A549 (cell line): Measurements from ENCODE around the gene POLE. TPM values are rescaled to one million over a fixed set of nuclear protein-coding genes. Genes with fewer than 3 reads are reported as not detected.

Source experiments
- ATAC-seq, 2 experiments: fragments of 200-7000 bp in 1 of 2; fragments of >200 bp in 1 of 2; cut with Nextera tagmentation in 1 of 2; cut with Tn5 transposase in 1 of 2; 3 replicates each; pipeline versions ENCODE4 v1.8.0 to v1.9.1; 2018 to 2020; ENCODE audit warnings: mild to moderate bottlenecking in 1 of 2, moderate library complexity in 1 of 2
- CTCF ChIA-PET: fragments of 300-600 bp; sonication (Branson Sonifier 250); formaldehyde crosslinking; extraction: SDS; loops from one replicate; lab custom pipeline; 2021; ENCODE audit warnings: antibody characterized with exemption, inconsistent platforms; lab: Yijun Ruan, JAX
- POLR2A ChIA-PET: fragments of 350-600 bp; formaldehyde crosslinking; extraction: SDS; loops from one replicate; lab custom pipeline; 2021; ENCODE audit warnings: antibody characterized with exemption, inconsistent platforms; lab: Yijun Ruan, JAX
- DNase-seq, 2 experiments: peaks; one replicate each; pipeline versions ENCODE4 v3.0.0 to v3.0.0-alpha.2; 2011 to 2016; ENCODE audit warnings: low read depth in 1 of 2, low spot score in 1 of 2
- FAIRE-seq: peaks from 2 replicates; lab custom pipeline; 2011; peaks lifted over from hg19 to GRCh38; lab: Jason Lieb, UNC
- H3K27ac ChIP-seq, 2 experiments: fragments of >200 bp; sonication (Bioruptor Twin); formaldehyde crosslinking; 3 replicates each; pipeline ENCODE4 v1.5.1; 2016 to 2017
- H3K4me1 ChIP-seq: fragments of >200 bp; sonication (Bioruptor Twin); formaldehyde crosslinking; 3 replicates; pipeline ENCODE4 v1.6.1; 2016
- H3K4me2 ChIP-seq: fragments of >200 bp; sonication (Bioruptor Twin); formaldehyde crosslinking; 3 replicates; pipeline ENCODE4 v1.6.1; 2016
- H3K4me3 ChIP-seq: fragments of >200 bp; sonication (Bioruptor Twin); formaldehyde crosslinking; 3 replicates; pipeline ENCODE4 v1.5.1; 2016
- H3K9me3 ChIP-seq: fragments of >200 bp; sonication (Bioruptor Twin); formaldehyde crosslinking; 3 replicates; pipeline ENCODE4 v1.6.1; 2016
- BCL3 ChIP-seq: fragments of >200 bp; sonication (Bioruptor Twin); formaldehyde crosslinking; IDR thresholded peaks from 3 replicates; pipeline ENCODE4 v1.6.1; 2016
- CBX2 ChIP-seq: fragments of 200-600 bp; sonication (generic); IDR thresholded peaks from 2 replicates; pipeline ENCODE4 v1.6.1; 2016; ENCODE audit warnings: low read depth, mild to moderate bottlenecking, borderline replicate concordance
- CEBPB ChIP-seq, 2 experiments: fragments of >200 bp in 1 of 2; sonication (Bioruptor Twin) in 1 of 2; formaldehyde crosslinking in 1 of 2; IDR thresholded peaks; 2 replicates each; pipeline ENCODE4 v1.6.1; 2012 to 2016
- EHF ChIP-seq: fragments of 250-450 bp; sonication (Bioruptor Pico); IDR thresholded peaks from 2 replicates; pipeline ENCODE4 v1.5.0; 2020; ENCODE audit warnings: mild to moderate bottlenecking
- FOSL2 ChIP-seq, 2 experiments: fragments of 450-650 bp in 1 of 2; fragments of >200 bp in 1 of 2; sonication (Bioruptor Twin) in 1 of 2; formaldehyde crosslinking; IDR thresholded peaks; 2 replicates each; pipeline versions ENCODE4 v1.5.0 to v1.6.1; 2016 to 2020; ENCODE audit warnings: mild to moderate bottlenecking in 1 of 2, moderate library complexity in 1 of 2
- GATA3 ChIP-seq: IDR thresholded peaks from 2 replicates; pipeline ENCODE4 v1.6.1; 2012; ENCODE audit warnings: borderline replicate concordance
- HDAC2 ChIP-seq: fragments of 200-600 bp; sonication (generic); IDR thresholded peaks from 2 replicates; pipeline ENCODE4 v1.6.1; 2016
- HOXA7 ChIP-seq: fragments of 250-450 bp; sonication (Bioruptor Pico); IDR thresholded peaks from 2 replicates; pipeline ENCODE4 v1.5.0; 2020; ENCODE audit warnings: mild to moderate bottlenecking, moderate library complexity
- HOXB13 ChIP-seq: fragments of 250-450 bp; sonication (Bioruptor Pico); IDR thresholded peaks from 2 replicates; pipeline ENCODE4 v1.5.0; 2020; ENCODE audit warnings: low read depth, mild to moderate bottlenecking, moderate library complexity
- JUNB ChIP-seq: fragments of >200 bp; sonication (Bioruptor Twin); formaldehyde crosslinking; IDR thresholded peaks from 2 replicates; pipeline ENCODE4 v1.6.1; 2016
- KDM5A ChIP-seq: fragments of 200-600 bp; sonication (generic); IDR thresholded peaks from 2 replicates; pipeline ENCODE4 v1.6.1; 2016; ENCODE audit warnings: antibody characterized with exemption, mild to moderate bottlenecking
- MAFK ChIP-seq: fragments of 450-650 bp; IDR thresholded peaks from 2 replicates; pipeline ENCODE4 v1.6.1; 2014; ENCODE audit not compliant: partially characterized antibody
- MYC ChIP-seq: IDR thresholded peaks from 2 replicates; pipeline ENCODE4 v1.6.1; 2012; ENCODE audit warnings: mild to moderate bottlenecking, inconsistent platforms, low read length, improper control_type of control experiment, borderline replicate concordance
- NPAS2 ChIP-seq: fragments of 250-450 bp; sonication (Bioruptor Pico); IDR thresholded peaks from 2 replicates; pipeline ENCODE4 v1.8.0; 2022; ENCODE audit warnings: mild to moderate bottlenecking, moderate library complexity, borderline replicate concordance
- PHF8 ChIP-seq: fragments of 200-600 bp; sonication (generic); IDR thresholded peaks from 2 replicates; pipeline ENCODE4 v1.6.1; 2016; ENCODE audit warnings: low read depth, mild to moderate bottlenecking, antibody characterized with exemption, moderate library complexity, borderline replicate concordance
- POLR2AphosphoS2 ChIP-seq: conservative IDR thresholded peaks from 2 replicates; pipeline ENCODE4 v1.6.1; 2012; ENCODE audit warnings: low read length, improper control_type of control experiment, inconsistent platforms
- RCOR1 ChIP-seq: fragments of 150-350 bp; IDR thresholded peaks from 2 replicates; pipeline ENCODE4 v1.6.1; 2014; ENCODE audit warnings: antibody characterized with exemption, low read length, low read depth
- RFX5 ChIP-seq: fragments of 450-650 bp; IDR thresholded peaks from 2 replicates; pipeline ENCODE4 v1.7.1; 2014; ENCODE audit warnings: antibody characterized with exemption, mild to moderate bottlenecking, moderate library complexity
- SMC3 ChIP-seq: fragments of >200 bp; sonication (Bioruptor Twin); formaldehyde crosslinking; IDR thresholded peaks from 3 replicates; pipeline ENCODE4 v1.6.1; 2018; ENCODE audit warnings: inconsistent platforms
- TP53 ChIP-seq: fragments of 250-450 bp; sonication (Bioruptor Pico); IDR thresholded peaks from 2 replicates; pipeline ENCODE4 v1.5.0; 2021; ENCODE audit warnings: mild to moderate bottlenecking, moderate library complexity
- ZFP36 ChIP-seq: fragments of 450-650 bp; IDR thresholded peaks from 2 replicates; pipeline ENCODE4 v1.6.1; 2014; ENCODE audit warnings: borderline replicate concordance; ENCODE audit not compliant: partially characterized antibody
- ZSCAN20 ChIP-seq: fragments of 250-450 bp; sonication (Bioruptor Pico); IDR thresholded peaks from 2 replicates; pipeline ENCODE4 v1.8.0; 2022; ENCODE audit warnings: mild to moderate bottlenecking, moderate library complexity
- WGBS: methylation state at CpG from one replicate; pipeline ENCODE4 v1.1.6; 2017; ENCODE audit errors: missing lambda C conversion rate; 5-methylcytosine and 5-hydroxymethylcytosine counted together
- polyA plus RNA-seq, 4 experiments: library from polyadenylated mRNA; depleted of rRNA in 3 of 4; stranded (reverse); fragments of >200 nt; fragmentation: RNase III in 1 of 4; extraction: RNeasy Plus Mini Kit Qiagen cat#74134 plus additional on column Dnase treatment in 1 of 4; gene quantifications; 2 replicates in 3 of 4; 3 replicates in 1 of 4; pipeline ENCODE4 v1.2.3, GENCODE V29; 2011 to 2017

The POLE gene
- polyA plus RNA-seq, 2 of the 4 experiments (the other 2 are of a cell fraction) = 28.9 to 67.2 TPM

GRCh38 chr12:132593071-132593470 lies 94.1 kb downstream of the POLE start:
- CTCF ChIA-PET = interaction anchor here (1.4 kb wide), 1 partner anchor 179 kb away, joined by 7 read pairs; no protein-coding TSS in a partner anchor
- no peaks in the 10 kb centered on the region for H3K9me3 ChIP-seq
- DNase-seq = no peak
- 0 out of 3 replicates have a peak, but pooled peaks cover 3% of the 10 kb centered on the region for H3K4me1 ChIP-seq
- 76% methylated on average over 21 of the region's 21 CpGs for WGBS
- no peak overlapping the region for H3K4me3 ChIP-seq
- no peak overlapping the region for H3K27ac ChIP-seq
- POLR2A ChIA-PET = no interaction called here
- no peak for FAIRE-seq
- TF ChIP-seq SMC3 (no peak), ZFP36 (no peak), CEBPB (IDR thresholded peaks at IDR 0.05) (no peak)
- ATAC-seq = no peak
- no peak overlapping the region; the same call in 2 of the 3 replicates for H3K4me2 ChIP-seq

GRCh38 chr12:132592282-132592970 lies 94.7 kb downstream of the POLE start:
- TF ChIP-seq POLR2AphosphoS2 (no peak), KDM5A (no peak), MYC (no peak)
- Histone ChIP-seq H3K27ac (no peak overlapping the region), H3K4me2 (no peak overlapping the region), H3K4me1 (0 out of 3 replicates have a peak, but pooled peaks cover 3% of the 10 kb centered on the region), H3K4me3 (no peak overlapping the region), H3K9me3 (no peaks in the 10 kb centered on the region)
- WGBS = 77% methylated on average over 38 of the region's 38 CpGs
- FAIRE-seq (no peak), ATAC-seq (no peak), DNase-seq (no peak)
- CTCF ChIA-PET = interaction anchor here (1.4 kb wide), 1 partner anchor 178 kb away, joined by 7 read pairs; no protein-coding TSS in a partner anchor
- POLR2A ChIA-PET = no interaction called here

GRCh38 chr12:132591107-132591935 lies 95.8 kb downstream of the POLE start:
- FAIRE-seq (no peak), DNase-seq (no peak), ATAC-seq (no peak)
- Histone ChIP-seq H3K4me2 (no peak overlapping the region), H3K4me3 (no peak overlapping the region), H3K4me1 (0 out of 3 replicates have a peak, but pooled peaks cover 3% of the 10 kb centered on the region), H3K9me3 (no peaks in the 10 kb centered on the region), H3K27ac (no peak overlapping the region)
- TF ChIP-seq RFX5 = no peak
- no peak for TF ChIP-seq MAFK
- TF ChIP-seq TP53 (CRISPR knock-in tag) = no peak
- no peak for TF ChIP-seq BCL3
- no peak for TF ChIP-seq FOSL2 (IDR thresholded peaks at IDR 0.05)
- no peak for TF ChIP-seq FOSL2 (CRISPR knock-in tag; IDR thresholded peaks at IDR 0.05)
- TF ChIP-seq GATA3 = no peak
- no peak for TF ChIP-seq EHF (CRISPR knock-in tag)
- TF ChIP-seq JUNB = no peak
- no peak for TF ChIP-seq MYC
- no peak for TF ChIP-seq KDM5A
- TF ChIP-seq HDAC2 = no peak
- no peak for TF ChIP-seq CBX2
- TF ChIP-seq PHF8 = no peak
- TF ChIP-seq HOXA7 = no peak
- TF ChIP-seq HOXB13 (CRISPR knock-in tag) = no peak
- no peak for TF ChIP-seq ZSCAN20 (CRISPR knock-in tag)
- TF ChIP-seq RCOR1 = no peak
- TF ChIP-seq SMC3 = no peak
- no peak for TF ChIP-seq NPAS2 (CRISPR knock-in tag)
- ChIA-PET POLR2A (no interaction called here), CTCF (interaction anchor here (0.7 to 1.3 kb wide), 5 partner anchors 9 to 177 kb away, joined by 3 to 5 read pairs (median 4); no protein-coding TSS in a partner anchor)
- 76% methylated on average over 45 of the region's 45 CpGs for WGBS
